HFF-Myc (cell line): ENCODE results near the gene PWP2.

Experiments
- DNase-seq: peaks from one replicate; pipeline ENCODE4 v3.0.0-alpha.2; 2011; ENCODE audit warnings: low read depth; ENCODE audit errors: extremely low read depth
- H3K4me3 ChIP-seq: replicated peaks from 2 replicates; pipeline ENCODE4 v1.5.1; 2011; ENCODE audit warnings: low read depth, mild to moderate bottlenecking, control low read depth, low read length
- TF ChIP-seq, protein P1 (sequence below): IDR thresholded peaks from 2 replicates; pipeline ENCODE4 v1.5.1; 2012; ENCODE audit warnings: mild to moderate bottlenecking, low read depth, low read length, control low read depth; ENCODE audit errors: missing control alignments

PWP2 gene

GRCh38 chr21:44082648-44083440 is 24.4 kb upstream of the PWP2 start:
- TF ChIP-seq, protein P1, sequence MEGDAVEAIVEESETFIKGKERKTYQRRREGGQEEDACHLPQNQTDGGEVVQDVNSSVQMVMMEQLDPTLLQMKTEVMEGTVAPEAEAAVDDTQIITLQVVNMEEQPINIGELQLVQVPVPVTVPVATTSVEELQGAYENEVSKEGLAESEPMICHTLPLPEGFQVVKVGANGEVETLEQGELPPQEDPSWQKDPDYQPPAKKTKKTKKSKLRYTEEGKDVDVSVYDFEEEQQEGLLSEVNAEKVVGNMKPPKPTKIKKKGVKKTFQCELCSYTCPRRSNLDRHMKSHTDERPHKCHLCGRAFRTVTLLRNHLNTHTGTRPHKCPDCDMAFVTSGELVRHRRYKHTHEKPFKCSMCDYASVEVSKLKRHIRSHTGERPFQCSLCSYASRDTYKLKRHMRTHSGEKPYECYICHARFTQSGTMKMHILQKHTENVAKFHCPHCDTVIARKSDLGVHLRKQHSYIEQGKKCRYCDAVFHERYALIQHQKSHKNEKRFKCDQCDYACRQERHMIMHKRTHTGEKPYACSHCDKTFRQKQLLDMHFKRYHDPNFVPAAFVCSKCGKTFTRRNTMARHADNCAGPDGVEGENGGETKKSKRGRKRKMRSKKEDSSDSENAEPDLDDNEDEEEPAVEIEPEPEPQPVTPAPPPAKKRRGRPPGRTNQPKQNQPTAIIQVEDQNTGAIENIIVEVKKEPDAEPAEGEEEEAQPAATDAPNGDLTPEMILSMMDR: no peak
- DNase-seq: no peak
- no peak overlapping the region for H3K4me3 ChIP-seq

GRCh38 chr21:44083631-44084291 is 23.4 kb upstream of the PWP2 start:
- TF ChIP-seq, protein P1: no peak
- H3K4me3 ChIP-seq: no peak overlapping the region
- no peak for DNase-seq

DNA sequence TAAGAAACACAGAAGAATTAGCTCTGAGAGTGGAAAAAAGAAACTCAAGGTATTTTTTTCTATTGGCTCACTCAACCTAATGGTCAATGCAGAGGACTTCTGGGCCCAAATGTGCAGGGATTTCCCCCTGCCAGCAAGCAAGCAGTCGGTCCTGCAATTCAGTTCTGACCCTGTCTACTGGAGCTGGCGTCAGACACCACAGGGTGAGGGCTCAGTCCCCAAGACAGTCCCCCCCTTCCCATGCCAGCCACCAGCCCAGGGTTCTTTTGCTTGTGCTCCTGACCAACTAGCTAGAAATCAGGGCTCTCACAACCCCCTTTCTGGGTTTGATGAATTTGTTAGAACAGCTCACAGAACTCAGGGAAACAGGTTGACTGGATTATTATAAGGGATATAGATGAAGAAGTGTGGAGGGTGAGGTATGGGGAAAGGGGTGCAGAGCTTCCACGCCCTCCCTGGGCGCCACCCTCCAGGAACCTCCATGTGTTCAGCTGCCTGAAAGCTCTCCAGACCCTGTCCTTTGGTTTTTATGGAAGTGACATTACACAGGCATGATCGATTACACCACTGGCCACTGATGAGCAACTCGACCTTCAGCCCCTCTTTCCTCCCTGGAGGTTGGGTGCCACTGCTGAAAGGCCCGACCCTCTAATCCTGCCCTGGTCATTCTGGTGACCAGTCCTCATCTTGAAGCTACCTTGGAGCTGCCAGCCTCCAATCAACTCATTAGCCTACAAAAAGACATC is 22.5 kb upstream of the PWP2 start:
- no peak for DNase-seq
- no peak overlapping the region for H3K4me3 ChIP-seq
- TF ChIP-seq, protein P1: no peak

GRCh38 chr21:44085491-44086321 is 21.5 kb upstream of the PWP2 start:
- H3K4me3 ChIP-seq: no peak overlapping the region
- TF ChIP-seq, protein P1: no peak
- no peak for DNase-seq

DNA sequence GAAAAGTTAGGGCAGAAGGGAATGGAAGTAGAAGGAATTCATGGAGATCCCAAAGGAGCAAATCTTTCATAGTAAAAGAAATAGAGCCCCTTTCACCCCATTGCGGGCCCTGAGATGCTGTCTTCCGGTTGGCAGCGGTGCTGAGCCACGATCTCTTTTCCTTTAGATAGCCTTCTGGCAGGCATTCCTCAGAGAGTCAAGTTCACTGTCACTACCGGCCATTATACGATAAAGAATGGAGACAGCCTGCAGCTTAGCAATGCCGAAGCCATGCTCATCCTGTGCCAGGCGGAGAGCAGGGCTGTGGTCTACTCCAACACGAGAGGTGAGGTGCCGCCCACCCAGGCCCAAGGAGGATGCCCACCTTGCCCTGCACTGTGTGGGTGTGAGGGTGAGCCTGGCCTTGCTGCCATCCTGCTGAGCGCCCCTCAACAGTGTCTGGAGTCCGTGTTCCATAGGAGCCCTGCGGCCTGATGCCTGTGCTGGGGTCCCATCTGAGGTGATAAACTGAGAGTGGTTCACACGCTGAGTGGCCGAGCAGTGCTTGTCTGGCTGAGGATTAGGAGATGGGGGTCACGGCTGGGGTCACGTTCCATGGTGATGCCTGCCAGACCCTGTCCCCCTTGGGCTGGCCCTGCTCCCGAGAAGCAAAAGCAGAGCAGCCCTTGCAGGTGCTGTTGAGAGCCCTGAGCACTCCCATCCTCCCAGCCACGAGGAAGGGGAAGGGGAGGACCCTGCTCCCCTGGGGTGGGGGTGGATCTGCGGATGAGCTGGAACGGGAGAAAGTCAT is 20.4 kb upstream of the PWP2 start:
- TF ChIP-seq, protein P1: no peak
- no peak for DNase-seq
- H3K4me3 ChIP-seq: no peak overlapping the region
